Choroid plexus epithelial cell (primary cell): ENCODE results near the gene KMT2C.

Source experiments
- DNase-seq: peaks from one replicate; pipeline ENCODE4 v3.0.0-alpha.2; 2010; ENCODE audit warnings: low read depth
- H3K4me3 ChIP-seq: 2 replicates; pipeline ENCODE4 v1.5.1; 2011; ENCODE audit warnings: low read depth, mild to moderate bottlenecking, control low read depth, low read length, moderate library complexity
- TF ChIP-seq, protein P1 (sequence below): conservative IDR thresholded peaks from 2 replicates; pipeline ENCODE4 v1.5.1; 2011; ENCODE audit warnings: low read depth, mild to moderate bottlenecking, control low read depth, inconsistent platforms, low read length, moderate library complexity

Gene KMT2C

DNA sequence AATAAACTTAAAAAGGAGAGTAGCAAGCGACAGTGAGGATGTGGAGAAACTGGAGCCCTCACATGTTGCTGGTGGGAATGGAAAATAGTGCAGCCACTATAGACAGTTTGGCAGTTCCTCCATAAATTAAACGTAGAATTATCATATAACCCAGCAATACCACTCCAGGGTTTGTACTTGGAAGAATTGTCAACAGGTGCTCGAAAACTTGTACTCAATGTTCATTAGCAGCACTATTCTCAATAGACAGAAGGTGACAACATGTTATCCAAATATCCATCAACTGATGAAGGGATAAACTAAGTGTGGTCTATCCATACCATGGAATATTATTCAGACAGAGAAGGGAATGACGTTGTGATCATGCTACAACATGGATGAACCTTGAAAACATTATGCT, 338.5 kb downstream of the KMT2C start:
- H3K4me3 ChIP-seq = no peak overlapping the region
- DNase-seq = no peak
- TF ChIP-seq, protein P1, sequence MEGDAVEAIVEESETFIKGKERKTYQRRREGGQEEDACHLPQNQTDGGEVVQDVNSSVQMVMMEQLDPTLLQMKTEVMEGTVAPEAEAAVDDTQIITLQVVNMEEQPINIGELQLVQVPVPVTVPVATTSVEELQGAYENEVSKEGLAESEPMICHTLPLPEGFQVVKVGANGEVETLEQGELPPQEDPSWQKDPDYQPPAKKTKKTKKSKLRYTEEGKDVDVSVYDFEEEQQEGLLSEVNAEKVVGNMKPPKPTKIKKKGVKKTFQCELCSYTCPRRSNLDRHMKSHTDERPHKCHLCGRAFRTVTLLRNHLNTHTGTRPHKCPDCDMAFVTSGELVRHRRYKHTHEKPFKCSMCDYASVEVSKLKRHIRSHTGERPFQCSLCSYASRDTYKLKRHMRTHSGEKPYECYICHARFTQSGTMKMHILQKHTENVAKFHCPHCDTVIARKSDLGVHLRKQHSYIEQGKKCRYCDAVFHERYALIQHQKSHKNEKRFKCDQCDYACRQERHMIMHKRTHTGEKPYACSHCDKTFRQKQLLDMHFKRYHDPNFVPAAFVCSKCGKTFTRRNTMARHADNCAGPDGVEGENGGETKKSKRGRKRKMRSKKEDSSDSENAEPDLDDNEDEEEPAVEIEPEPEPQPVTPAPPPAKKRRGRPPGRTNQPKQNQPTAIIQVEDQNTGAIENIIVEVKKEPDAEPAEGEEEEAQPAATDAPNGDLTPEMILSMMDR = no peak

DNA sequence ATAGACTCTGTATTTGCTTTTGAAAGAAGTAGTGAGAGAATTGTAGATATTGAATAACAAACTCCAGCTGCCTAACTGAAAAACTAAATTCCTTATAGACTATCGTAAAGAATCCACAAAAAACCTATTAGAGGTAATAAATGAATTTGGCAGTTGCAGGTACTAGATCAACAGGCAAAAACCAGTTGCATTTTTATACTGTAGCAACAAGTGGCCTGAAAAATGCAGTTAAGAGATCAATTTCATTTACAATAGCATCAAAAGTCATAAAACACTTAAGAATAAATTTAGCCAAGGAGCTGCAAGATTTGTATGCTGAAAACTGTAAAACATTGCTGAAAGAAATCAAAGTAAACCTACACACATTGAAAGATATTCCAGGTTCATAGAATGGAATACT, 340.0 kb downstream of the KMT2C start:
- TF ChIP-seq, protein P1 = no peak
- no peak for DNase-seq
- no peak overlapping the region for H3K4me3 ChIP-seq

DNA sequence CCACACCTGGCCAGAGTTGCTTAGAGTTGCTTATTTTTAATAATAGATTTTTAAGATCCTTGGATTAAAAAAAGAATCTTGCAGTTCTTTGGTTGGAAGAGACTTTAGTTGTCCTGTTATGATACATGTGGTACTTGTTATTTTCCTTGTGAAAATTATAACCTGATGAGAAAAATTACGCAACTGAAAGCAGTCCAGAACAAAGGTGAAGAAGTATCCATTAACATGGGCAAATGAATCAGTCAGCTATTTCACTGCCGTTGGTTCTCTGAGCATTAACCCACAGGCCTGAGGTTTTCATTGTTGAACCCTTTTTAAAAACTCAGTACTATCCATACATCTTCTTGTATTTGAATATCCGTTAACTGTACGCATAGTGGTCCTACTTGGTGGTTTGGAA, 342.1 kb downstream of the KMT2C start:
- TF ChIP-seq, protein P1 = no peak
- no peak for DNase-seq
- no peak overlapping the region for H3K4me3 ChIP-seq

DNA sequence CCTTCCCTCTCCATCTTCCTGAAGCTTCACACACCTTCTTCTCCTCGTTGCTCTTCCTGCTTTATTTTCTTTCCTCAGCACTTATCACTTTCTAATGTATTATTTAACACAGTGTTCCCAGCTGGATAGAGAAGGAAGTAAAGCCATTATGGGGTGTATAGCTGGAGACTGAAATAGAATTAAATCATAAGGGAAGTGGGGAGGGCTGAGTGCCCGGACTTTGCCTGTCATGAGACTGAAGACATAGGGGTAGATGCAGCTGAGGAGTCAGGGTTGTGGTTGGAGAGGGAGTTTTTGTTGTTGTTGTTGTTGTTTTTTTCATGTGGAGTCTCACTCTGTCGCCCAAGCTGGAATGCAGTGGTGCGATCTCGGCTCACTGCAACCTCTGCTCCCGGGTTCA, 345.1 kb downstream of the KMT2C start:
- H3K4me3 ChIP-seq = no peak overlapping the region
- TF ChIP-seq, protein P1 = no peak
- DNase-seq = no peak

DNA sequence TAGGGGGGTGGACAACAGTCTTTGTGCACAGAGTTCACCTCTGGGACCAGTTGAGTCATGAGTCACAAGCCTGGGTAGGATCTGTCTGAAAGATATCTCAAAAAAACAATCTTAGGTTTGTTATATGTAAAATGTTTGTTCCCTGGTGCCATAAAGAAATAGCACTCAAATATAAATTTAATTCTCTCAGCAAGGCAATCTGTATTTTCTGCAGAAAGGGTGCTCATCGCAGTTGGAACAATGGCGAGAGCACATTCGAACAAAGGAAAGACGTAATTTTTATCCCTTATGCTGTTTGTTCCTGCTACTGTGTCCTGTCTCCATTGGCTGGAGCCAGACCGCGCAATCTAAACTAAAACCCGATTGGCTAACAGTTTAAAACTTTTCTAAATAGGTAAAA, 346.6 kb downstream of the KMT2C start:
- DNase-seq = no peak
- TF ChIP-seq, protein P1 = no peak
- no peak overlapping the region for H3K4me3 ChIP-seq

DNA sequence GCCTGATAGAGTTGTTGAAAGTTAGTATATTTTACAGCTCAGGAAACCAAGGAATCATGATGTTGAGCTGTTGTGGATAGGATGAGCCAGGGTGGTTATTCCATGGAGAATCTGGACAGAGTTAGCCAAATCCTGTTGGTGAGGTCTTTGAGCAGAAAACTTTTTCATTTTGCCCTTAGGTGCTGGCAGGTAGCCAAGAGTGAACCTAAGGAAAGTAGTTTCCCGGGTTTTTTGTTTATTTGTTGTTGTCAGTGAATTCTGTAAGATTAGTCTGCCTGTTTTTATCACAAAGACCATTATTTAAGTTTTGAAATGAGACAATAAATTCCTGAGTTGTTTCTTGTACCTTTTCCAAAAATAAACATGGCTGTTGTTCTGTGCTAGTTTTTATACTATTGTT, 349.3 kb downstream of the KMT2C start:
- DNase-seq = no peak
- H3K4me3 ChIP-seq = no peak overlapping the region
- TF ChIP-seq, protein P1 = no peak

DNA sequence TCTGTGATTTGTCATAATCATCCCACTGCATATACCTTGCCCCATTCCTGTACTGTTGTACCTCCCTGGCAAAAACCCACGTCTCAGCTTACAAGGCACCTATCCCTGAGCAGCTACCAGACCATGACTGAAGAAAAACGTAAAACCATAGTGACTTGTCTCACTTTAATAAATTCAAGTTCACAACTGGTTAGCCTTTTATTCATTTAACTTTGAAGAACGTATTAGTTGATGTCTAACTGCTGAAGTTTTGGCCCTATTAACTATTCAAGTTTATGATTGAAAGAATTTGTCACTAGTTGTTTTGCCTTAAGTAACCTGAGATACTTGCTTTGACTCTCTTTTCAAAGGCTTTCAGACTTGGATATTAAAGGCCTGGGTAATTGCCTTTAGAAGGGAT, 350.7 kb downstream of the KMT2C start:
- DNase-seq = no peak
- TF ChIP-seq, protein P1 = no peak
- no peak overlapping the region for H3K4me3 ChIP-seq
